GM21423 (cell line): ENCODE measurements around the gene DBT.
"Not testable (repeated sequence)": the region's sequence is repeated elsewhere in the genome, so short reads cannot be mapped to it uniquely, and the experiment has no call there.

ENCODE experiments used
- ATAC-seq: cut with Tn5 transposase; IDR thresholded peaks from one replicate; pipeline ENCODE4 v1.9.1; 2021; ENCODE audit warnings: mild to moderate bottlenecking, moderate library complexity; ENCODE audit not compliant: unreplicated experiment

DBT gene

DNA sequence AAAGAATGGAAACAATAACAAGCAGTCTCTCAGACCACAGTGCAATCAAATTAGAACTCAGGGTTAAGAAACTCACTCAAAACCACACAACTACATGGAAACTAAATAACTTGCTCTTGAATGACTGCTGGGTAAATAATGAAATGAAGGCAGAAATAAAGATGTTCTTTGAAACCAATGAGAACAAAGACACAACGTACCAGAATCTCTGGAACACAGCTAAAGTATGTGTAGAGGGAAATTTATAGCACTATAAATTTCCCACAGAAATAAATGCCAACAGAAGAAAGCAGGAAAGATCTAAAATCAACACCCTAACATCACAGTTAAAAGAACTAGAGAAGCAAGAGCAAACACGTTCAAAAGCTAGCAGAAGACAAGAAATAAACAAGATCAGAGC is 46.9 kb downstream of the DBT start:
- ATAC-seq = not testable (repeated sequence)

DNA sequence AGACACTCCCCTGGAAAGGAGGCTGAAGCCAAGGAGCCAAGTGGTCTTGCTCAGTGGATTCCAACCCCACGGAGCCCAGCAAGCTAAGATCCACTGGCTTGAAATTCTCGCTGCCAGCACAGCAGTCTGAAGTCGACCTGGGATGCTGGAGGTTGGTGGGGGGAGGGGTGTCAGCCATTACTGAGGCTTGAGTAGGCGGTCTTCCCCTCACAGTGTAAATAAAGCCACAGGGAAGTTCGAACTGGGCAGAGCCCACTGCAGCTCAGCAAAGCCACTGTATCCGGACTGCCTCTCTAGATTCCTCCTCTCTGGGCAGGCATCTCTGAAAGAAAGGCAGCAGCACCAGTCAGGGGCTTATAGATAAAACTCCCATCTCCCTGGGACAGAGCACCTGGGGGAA is 49.6 kb downstream of the DBT start:
- not testable (repeated sequence) for ATAC-seq

DNA sequence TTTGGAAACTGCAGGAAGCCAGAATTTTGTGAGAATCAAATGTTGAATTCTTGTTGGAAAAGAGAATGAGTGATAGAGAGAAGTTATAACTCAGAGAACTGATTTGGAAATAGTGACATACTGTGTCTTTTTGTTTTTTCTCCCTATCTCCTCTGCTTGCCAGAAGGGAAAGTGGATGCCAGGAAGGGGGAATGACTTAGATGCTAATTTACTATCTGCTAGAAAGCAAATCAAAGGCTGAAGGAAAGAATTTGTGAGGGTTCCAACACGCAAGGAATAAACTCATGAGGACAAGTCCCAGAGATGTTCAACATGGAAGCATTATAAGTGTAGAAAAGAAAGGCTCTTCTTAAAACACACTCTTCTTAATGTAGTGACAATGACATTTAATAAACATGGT is 51.0 kb downstream of the DBT start:
- ATAC-seq = no peak

DNA sequence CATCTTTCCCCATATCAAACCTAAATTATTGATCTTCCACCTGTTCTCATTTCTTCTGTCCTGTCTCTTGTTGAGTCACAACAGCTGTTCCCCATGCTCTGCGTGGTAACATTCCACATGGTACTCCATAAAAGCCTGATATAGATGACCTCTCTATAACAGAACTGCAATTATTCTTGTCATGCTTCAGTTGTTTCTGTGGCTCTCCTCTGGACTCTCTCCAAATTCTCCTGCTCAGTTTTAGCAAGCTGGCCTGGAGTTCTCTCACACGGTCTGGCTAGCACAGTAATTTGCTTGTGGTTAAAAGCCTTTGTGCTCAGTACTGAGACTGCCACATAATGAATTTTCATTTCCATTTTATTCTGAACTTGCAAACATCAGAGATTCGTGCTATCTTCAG is 61.0 kb downstream of the DBT start:
- peak; percentile 51 for ATAC-seq

DNA sequence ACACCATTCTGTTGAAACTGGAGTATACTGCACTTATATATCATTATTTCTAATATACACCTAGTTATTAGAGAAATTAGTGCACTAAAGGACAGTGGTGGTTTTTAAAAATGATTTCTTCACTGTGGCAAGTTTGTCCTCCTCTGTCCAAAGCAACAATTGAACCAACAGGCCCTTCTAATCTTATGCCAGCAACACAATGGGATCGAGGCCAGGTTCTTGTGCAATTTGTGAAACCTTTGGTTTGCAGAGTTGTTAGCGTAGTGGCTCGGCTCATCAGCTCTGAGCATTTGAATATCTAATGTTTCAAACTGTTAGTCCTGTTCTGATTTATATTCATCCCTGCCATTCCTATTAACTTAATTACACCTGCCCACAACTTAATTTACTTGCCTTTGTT is 61.7 kb downstream of the DBT start:
- ATAC-seq = no peak

DNA sequence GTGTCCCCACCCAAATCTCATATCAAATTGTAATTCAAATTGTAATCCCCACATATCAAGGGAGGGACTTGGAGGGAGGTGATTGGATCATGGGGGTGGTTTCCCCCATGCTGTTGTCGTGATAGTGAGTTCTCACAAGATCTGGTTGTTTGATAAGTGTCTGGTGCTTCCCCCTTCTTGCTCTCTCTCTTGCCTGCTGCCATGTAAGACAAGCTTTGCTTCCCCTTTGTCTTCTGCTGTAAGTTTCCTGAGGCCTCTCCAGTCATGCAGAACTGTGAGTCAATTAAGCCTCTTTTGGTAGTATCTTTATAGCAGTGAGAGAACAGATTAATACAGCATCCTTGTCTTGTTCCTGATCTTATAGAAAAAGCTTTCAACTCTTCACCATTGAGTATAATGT is 65.1 kb downstream of the DBT start:
- ATAC-seq = peak; percentile 80

DNA sequence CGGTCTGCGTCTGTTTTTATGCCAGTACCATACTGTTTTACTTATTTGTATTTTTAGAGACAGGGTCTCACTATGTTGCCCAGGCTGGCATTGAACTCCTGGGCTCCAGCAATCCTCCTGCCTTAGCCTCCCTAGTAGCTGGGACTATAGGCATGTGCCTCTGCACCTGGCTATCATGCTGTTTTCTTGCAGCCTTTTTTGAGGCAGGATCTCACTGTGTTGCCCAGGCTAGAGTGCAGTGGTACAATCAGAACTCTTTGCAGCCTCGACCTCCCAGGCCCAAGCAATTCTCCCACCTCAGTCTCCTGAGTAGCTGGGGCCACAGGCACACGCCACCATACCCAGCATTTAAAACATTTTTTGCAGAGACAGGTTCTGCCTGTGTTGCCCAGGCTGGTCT is 66.3 kb downstream of the DBT start:
- no peak for ATAC-seq

DNA sequence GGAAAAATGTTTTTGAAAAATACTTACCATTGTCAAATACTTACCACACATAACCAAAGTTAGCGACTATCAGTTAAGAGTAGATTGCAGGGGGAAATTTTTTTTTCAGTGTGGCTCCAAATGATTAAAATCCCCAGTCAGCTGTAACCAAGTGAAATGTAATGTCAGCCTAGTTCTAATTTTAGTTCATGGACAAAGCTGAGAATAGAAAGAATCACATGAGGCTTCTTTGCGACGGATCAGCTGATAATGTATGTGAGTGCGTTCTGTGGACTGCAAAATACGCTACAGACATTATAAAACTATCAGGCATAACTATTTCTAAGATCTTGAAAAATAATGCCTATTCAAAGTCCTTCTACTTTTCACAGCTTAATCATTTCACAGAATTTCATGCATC is 71.5 kb downstream of the DBT start, which contains the start of gene LRRC39:
TSS of gene LRRC39 (minus strand) at position 166 of the 400 bp plus-strand sequence. CDS start 9,740 bp downstream, outside the sequence.
- ATAC-seq = no peak

DNA sequence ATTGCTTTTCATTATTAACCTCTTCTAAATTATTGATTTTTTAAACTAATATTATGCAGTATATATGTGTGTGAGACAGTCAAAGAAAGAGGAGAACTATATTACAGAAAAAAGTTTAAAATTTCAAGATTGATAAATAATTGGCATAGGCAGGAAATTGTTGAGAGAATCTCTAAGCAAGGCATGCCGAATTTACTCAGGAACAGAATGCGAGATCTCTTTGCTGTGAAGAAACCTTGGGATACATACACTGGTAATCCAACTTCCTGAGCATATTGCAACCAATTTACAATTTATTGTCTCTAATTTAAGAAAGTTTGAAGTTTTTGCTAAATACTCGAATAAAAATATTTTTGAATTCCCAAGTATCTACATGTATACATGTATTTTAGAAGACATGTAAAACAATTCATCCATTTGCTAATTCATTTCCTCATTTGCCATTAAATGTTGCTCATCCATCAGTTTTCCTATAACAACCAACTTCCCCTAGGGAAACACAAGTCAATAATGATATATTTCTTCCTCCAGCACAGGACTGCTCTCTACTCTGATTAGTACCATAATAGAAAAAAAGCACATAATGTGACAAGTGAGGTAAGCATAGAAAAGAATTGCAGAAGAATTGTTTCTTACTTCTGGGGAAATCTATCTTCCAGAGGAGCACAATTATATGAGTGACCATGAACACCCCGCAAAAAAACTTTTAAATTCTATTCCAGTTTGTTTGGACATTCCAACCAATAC is 72.2 kb downstream of the DBT start:
- ATAC-seq = no peak

DNA sequence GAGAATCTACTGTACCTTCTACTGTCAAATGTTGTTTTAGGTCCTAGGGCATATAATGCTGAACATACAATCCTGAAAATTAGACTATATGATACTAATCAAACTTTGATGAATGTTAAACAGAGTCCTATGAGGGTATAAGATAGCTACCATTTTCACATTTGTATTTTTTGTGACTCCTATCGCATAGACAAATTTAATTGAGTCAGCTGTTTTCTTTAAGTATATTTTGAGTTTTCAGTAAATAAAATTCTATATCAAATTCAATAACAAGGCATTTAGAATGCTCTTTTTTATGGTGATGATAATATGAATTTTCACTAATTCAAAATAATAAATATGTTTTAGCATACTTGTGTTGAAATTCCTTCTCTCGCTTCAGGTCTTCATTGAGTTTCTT is 81.6 kb downstream of the DBT start:
- ATAC-seq = no peak

DNA sequence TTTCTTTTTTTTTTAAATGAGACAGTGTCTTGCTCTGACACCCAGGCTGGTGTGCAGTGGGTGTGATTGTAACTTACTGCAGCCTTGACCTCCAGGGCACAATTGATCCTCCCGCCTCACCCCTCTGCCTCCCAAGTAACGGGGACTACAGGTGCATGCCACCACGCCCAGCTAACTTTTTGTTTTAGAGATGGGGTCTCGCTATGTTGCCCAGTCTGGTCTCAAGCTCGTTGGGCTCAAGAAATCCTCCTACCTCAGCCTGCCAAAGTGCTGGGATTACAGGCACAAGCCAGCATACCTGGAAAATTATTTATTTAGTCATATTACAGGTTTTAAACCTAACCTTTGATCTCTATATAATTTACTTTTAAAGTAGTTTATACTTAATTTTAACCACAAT is 84.9 kb downstream of the DBT start:
- no peak for ATAC-seq

DNA sequence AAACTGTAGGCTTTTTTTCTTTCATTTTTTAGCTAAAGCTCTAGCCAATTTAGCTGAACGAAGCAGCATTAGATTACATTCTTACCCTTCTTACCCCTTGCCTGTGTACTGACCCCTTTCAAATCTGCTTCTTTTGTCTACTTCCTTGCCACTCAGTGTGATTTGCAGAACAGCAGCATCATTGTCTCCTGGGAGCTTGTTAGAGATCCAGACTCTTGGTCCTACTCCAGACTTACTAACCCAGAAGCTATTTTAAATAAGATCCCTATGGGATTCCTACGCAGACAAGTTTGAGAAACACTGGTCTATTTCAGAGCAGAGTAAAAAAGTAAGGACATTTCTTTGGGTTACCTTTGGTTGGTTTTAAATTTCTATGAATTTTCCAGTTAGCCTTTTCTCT is 85.4 kb downstream of the DBT start:
- no peak for ATAC-seq

DNA sequence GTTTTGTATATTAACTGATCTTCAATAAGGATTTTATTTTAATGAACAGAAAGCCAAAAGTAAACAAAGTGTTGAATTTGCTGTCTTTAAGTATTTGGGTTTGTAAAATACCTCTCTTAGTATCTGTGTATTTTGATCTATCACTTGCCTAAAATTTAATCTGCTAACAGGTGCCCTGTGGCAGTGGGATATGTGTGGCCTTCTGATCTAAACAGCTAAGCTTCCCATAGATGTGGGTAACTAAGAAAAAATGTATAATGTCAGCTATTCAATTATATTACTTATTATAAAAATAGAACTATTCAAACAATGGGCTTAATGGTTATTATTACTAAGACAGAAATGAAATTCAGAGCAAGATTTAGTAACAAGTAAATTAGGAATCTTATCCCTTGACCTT is 86.8 kb downstream of the DBT start:
- no peak for ATAC-seq

DNA sequence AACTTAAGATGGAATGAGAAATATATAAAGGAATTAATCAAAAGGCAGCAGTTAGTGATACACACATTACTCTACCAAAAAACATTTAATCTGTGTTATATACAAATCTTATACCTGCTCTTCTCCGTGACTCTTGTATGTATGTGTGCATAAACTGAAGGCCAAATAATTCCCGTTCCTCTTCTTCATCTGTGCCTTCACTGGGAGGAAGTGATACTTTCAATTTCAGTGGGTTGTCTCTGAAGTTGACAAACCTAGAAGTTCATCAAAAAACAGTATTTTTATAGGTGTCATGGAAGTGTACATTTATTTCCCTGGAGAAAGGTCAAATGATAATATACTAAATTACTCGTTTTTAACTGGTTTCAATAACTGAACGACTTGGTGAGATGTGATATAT is 97.4 kb downstream of the DBT start:
- ATAC-seq = peak; percentile 80

DNA sequence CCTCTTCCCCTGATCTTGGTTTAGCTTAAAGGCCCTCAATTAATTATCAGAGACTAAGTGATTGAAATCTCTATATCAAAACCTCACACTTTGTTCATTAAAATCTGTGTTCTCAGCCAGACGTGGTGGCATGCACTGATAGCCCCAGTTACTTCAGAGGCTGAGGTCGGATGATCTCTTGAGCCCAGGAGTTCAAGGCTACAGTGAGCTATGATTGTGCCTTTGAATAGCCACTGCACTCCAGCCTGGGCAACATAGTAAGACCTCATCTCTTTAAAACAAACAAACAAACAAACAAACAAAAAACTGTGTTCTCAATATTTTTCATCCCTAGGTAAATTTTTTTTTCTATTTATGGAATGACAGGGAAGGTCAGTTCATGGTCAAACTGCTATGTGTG is 98.0 kb downstream of the DBT start:
- no peak for ATAC-seq

DNA sequence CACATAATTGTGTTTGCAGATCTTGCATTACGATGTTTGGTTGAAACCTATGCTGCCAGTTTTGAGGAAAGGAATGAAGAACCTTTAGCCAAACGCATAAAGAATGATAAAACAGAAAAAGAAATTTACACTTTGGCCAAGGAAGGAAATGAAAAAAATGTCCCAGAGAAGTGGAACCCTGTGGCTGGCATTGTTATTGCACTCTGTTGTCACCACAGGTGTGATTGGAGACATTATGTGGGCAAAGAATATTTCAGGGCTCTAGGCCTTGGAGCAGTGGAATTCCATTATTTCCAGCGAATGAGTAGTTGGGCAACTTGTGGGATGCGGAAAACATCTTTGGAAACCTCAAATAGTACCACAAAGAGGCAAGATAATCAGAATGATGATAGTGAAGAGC is 101.8 kb downstream of the DBT start:
- ATAC-seq = no peak

DNA sequence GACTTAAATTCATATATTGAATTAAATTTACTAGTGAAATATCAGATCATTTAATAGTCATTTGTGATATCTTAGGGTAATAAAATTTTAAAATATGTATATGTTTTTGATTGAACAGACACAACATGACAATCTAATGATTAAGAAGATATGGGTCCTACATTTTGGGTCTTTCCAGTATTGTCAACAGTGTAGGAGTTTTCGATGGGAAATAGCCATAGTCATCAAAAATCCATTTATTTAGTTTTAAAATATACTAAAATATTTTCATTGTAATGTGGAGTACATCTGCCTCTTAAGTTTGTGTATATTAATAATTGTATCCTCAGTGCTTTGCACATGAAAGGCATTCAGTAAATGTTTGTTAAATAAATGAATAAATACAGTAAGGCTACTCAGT is 102.7 kb downstream of the DBT start:
- ATAC-seq = no peak

DNA sequence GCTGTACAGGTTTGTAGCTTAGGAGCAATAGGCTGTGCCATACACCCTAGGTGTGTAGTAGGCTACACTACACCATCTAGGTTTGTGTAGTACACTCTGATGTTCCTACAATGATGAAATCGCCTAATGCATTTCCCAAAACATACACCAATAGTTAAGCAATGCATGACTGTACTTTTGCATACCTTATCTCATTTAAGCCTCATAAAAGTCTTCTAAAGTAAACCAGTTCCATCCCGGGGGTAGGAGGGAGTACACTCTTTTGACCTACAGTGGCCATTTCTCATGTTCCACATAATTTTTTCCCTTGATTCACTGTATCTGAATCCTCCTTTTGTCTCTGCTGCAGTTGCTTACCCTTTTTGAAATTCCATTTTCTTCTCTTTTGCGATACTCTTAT is 104.5 kb downstream of the DBT start:
- no peak for ATAC-seq

DNA sequence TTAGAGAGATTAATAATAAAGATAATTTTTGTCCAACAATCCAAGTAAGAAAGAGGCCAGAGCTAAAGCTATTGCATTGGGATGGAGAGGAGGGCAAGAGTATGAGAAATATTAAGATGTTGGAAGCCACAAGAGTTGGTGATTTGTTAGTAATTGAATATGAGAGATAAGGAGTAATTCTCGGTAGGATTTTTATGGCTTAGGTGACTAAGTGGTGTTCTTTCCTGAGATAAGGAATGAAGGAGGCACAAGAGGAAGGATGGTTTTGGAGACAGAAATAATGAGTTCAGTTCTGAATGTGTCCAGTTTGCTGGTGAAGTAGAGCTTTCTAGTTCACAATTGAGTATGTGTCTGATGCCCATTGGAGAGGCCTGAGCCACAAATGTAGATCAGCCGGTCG is 107.3 kb downstream of the DBT start:
- ATAC-seq = no peak

DNA sequence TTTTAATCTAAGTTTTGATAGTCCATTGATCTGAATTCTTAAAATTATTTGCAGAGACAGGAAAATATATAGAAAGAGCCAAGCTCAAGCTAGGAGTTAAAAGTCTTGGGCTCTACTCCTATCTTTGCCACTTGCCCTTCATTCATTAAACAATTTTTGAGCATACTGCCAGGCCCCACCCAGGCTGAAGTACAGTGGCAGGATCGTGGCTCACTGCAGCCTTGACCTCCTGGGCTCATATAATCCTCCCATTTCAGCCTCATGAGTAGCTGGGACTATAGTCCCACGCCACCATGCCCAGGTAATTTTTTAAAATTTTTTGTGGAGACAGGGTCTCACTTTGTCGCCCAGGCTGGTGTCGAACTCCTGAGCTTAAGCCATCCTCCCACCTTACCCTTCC is 108.4 kb downstream of the DBT start:
- no peak for ATAC-seq

DNA sequence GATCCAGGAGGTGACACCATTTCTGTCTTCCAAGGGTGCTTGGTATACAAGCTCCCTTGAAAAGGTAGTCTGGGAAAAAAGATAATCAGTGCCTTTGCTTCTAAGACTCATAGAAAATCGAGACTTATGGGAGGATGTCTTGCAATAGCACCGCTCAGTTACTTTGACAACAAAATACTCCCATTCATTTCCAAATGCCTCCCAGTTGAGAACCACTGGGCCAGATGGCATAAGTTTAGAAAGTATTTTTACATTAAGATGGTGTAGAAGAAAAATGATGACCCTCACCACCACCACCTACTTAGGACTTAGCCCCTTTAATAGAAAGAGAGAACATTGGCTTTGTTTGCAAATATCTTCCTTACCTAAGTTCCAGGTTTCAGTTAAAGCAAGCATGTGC is 112.0 kb downstream of the DBT start:
- no peak for ATAC-seq
